Lung (tissue), 16 donors: ENCODE data around the gene KCNJ10. TPM values are rescaled to one million over a fixed set of nuclear protein-coding genes. Genes with fewer than 3 reads are reported as not detected.
A peak's percentile ranks its signal among the peaks of the same experiment; 100 is the strongest.

Experiments
- ATAC-seq: fragments of 200-7000 bp; cut with Tn5 transposase; one replicate; pipeline ENCODE4 v1.9.1; 2020; ENCODE audit warnings: moderate number of reproducible peaks; ENCODE audit not compliant: insufficient read depth, low FRiP score
- DNase-seq, 3 donors: peaks; one replicate each; pipeline ENCODE4 v3.0.0-alpha.2; 2013 to 2017
- H3K27ac ChIP-seq, 2 donors: one replicate each; pipeline ENCODE4 v1.5.1; 2013; ENCODE audit warnings: mild to moderate bottlenecking in 2 of 2, moderate library complexity in 2 of 2, control low read depth in 1 of 2, inconsistent platforms in 1 of 2, low read depth in 1 of 2, low read length in 1 of 2
- H3K27me3 ChIP-seq, 3 donors: one replicate each; pipeline ENCODE4 v1.5.1; 2013; ENCODE audit warnings: low read length in 2 of 3; ENCODE audit not compliant: control insufficient read depth in 3 of 3, insufficient read depth in 3 of 3
- H3K36me3 ChIP-seq, 4 donors: one replicate each; pipeline ENCODE4 v1.5.1; 2013; ENCODE audit warnings: low read length in 4 of 4, mild to moderate bottlenecking in 1 of 4, moderate library complexity in 1 of 4; ENCODE audit not compliant: control insufficient read depth in 4 of 4, insufficient read depth in 4 of 4
- H3K4me1 ChIP-seq, 5 donors: one replicate each; pipeline ENCODE4 v1.5.1; 2013; ENCODE audit warnings: low read length in 5 of 5, mild to moderate bottlenecking in 2 of 5, moderate library complexity in 1 of 5; ENCODE audit not compliant: control insufficient read depth in 5 of 5, insufficient read depth in 5 of 5
- H3K4me3 ChIP-seq: one replicate; pipeline ENCODE4 v1.5.1; 2013; ENCODE audit warnings: mild to moderate bottlenecking, control low read depth, moderate library complexity
- H3K9ac ChIP-seq, 2 donors: one replicate each; pipeline ENCODE4 v1.5.1; 2013; ENCODE audit warnings: low read length in 2 of 2, control low read depth in 1 of 2; ENCODE audit not compliant: insufficient read depth in 1 of 2
- H3K9me3 ChIP-seq, 4 donors: one replicate each; pipeline ENCODE4 v1.5.1; 2013; ENCODE audit warnings: low read length in 3 of 4, mild to moderate bottlenecking in 1 of 4, moderate library complexity in 1 of 4; ENCODE audit not compliant: control insufficient read depth in 4 of 4, insufficient read depth in 3 of 4
- WGBS, 2 donors: extraction: QIAGEN DNeasy Blood & Tissue Kit; methylation state at CpG; one replicate each; pipeline ENCODE4 v1.1.7; 2013; 5-methylcytosine and 5-hydroxymethylcytosine counted together
- long read RNA-seq, 5 donors: transcript quantifications; one replicate each; lab custom pipeline, GENCODE V29; 2026
- polyA plus RNA-seq, 2 donors: library from polyadenylated mRNA; stranded (reverse); fragments of 200-250 nt; gene quantifications; one replicate each; pipeline ENCODE4 v1.2.1, GENCODE V29; 2013
- total RNA-seq, 2 donors: library from RNA; depleted of rRNA in 1 of 2; stranded (reverse); fragments of >200 nt in 1 of 2; gene quantifications; one replicate each; pipeline ENCODE4 v1.2.1, GENCODE V29; 2014 to 2021
- TF ChIP-seq, protein P1 (sequence below): IDR thresholded peaks from 2 replicates; pipeline ENCODE4 v1.5.1; 2012; ENCODE audit warnings: mild to moderate bottlenecking; ENCODE audit errors: control extremely low read depth, extremely low read depth
- donor health status: control.
- donor health status: control.
- donor health status: Bipolar disorder and iron deficiency.
- donor health status: healthy.
- donor health status: DM: yes; HTN: yes; CAD: no.

The KCNJ10 gene
- total RNA-seq (under 1 TPM; 0.09 to 0.37 TPM), polyA plus RNA-seq (under 1 TPM; 0.02 to 0.10 TPM)
- long read RNA-seq, donor 1 = 0 reads
- long read RNA-seq, donor 2 = 0 reads
- long read RNA-seq, donor 3 = 0 reads
- long read RNA-seq, donor 4 = 0 reads
- long read RNA-seq, donor 5 = 0 reads

DNA sequence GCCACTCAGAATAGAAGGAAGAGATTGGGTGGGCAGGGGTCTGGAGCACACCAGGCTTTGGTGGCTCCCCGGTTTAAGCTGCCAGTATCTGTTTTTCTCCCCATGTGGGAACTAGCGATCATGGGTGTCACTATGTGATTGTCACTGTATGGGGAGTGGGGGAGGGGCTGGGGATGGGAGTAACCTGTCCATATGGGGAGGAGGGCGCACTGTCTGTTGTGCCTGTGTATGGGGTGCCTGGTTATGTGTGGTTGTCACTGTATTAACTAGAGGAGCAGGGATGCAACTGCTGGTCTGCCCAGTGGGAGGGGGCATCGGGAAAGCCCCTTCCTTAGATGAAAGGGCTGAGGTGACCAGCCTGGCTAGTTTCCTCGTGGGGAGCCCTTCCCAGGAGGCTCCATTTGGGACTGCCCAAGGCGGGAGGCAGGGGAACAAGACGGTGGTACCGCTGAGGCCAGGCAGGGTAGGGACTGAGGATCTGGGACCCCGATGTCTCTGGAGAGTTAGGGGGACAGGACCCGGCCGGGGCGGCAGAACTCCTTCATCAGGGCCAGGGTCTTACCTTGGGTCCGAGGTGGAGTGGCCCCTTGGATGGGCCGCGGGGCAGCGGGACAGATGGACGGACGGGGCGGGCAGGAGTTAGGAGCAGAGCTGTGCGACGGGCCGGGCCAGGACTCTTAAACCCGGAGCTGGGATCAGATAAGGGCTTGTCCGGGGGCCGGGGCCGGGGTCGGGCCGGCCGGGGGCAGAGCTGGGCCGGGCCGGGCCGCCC, at the start of gene KCNJ10:
Gene KCNJ10, minus strand, starts transcription at position 701 of the 772 bp plus-strand sequence. CDS start 27,628 bp downstream, outside the sequence.
- Histone ChIP-seq H3K27ac (no peak within 1 kb of the TSS), H3K4me3 (peak within 1 kb of the TSS; percentile 51), H3K9me3 (peaks cover 0 to 2% (median 0%) of the 10 kb centered on the region in 4 donors), H3K27me3 (peaks cover 0 to 19% (median 11%) of the 10 kb centered on the region in 3 donors), H3K9ac (peak within 1 kb of the TSS in 1 of 2 donors; percentile 2), H3K4me1 (peaks cover 0 to 8% (median 0%) of the 10 kb centered on the region in 5 donors), H3K36me3 (no peaks in the 10 kb centered on the region)
- no peak for DNase-seq
- WGBS, 2 donors = 12 to 14% methylated on average over 32 of the region's 32 CpGs
- peak; percentile 67 for ATAC-seq
- TF ChIP-seq, protein P1, sequence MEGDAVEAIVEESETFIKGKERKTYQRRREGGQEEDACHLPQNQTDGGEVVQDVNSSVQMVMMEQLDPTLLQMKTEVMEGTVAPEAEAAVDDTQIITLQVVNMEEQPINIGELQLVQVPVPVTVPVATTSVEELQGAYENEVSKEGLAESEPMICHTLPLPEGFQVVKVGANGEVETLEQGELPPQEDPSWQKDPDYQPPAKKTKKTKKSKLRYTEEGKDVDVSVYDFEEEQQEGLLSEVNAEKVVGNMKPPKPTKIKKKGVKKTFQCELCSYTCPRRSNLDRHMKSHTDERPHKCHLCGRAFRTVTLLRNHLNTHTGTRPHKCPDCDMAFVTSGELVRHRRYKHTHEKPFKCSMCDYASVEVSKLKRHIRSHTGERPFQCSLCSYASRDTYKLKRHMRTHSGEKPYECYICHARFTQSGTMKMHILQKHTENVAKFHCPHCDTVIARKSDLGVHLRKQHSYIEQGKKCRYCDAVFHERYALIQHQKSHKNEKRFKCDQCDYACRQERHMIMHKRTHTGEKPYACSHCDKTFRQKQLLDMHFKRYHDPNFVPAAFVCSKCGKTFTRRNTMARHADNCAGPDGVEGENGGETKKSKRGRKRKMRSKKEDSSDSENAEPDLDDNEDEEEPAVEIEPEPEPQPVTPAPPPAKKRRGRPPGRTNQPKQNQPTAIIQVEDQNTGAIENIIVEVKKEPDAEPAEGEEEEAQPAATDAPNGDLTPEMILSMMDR = no peak

DNA sequence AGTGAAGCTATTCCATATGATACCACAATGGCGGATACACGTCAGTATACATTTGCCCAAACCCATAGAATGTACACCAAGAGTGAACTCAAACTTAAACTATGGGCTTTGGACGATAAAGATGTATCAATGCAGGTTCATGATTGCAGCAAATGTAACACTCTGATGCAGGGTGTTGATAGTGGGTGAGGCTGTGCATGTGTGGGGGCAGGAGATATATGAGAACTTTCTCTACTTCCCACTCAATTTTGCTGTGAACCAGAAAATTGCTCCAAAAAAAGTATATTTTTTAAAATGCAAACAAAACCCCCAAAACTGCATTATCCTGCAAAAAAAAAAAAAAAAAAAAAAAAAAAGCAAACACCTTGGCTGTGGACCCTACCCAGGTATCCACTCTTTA, 49.0 kb upstream of the KCNJ10 start:
- Histone ChIP-seq H3K27ac (no peak overlapping the region), H3K36me3 (no peaks in the 10 kb centered on the region), H3K27me3 (peaks cover 0 to 2% (median 0%) of the 10 kb centered on the region in 3 donors), H3K4me1 (peaks cover 0 to 43% (median 12%) of the 10 kb centered on the region in 5 donors), H3K9me3 (no peaks in the 10 kb centered on the region), H3K4me3 (no peak overlapping the region), H3K9ac (no peak overlapping the region)
- WGBS, 2 donors = 94 to 96% methylated on average over 3 of the region's 3 CpGs
- TF ChIP-seq, protein P1 = no peak
- no peak for DNase-seq
- no peak for ATAC-seq

DNA sequence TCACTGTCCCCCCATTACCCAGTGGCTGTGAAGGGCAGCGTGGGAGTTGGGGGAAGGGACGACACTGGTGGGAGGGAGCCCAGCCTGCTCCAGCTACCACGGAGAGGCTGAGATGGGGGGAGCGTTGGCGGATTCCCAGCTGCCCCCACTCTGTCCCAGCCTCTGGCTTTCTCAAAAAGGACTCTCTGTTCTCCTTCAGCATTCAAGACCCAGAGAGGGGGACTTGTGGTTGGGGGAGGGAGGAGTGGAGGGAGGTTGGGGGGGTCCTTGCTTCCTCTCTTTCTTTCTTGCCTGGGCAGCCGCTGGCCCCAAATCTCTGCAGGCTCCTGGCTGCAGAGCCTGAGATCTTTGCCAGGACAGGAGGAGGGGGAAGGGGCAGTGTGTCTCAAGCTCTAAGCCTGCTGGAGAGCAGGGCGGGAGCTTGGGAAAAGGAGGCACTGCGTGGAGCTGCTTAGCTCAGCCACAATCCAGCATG, 47.8 kb upstream of the KCNJ10 start:
- H3K27me3 ChIP-seq = peaks cover 0 to 2% (median 0%) of the 10 kb centered on the region in 3 donors
- peaks cover 0 to 43% (median 12%) of the 10 kb centered on the region in 5 donors for H3K4me1 ChIP-seq
- peak overlapping the region in 1 of 2 donors; percentile 38 for H3K27ac ChIP-seq
- WGBS, 2 donors = 34 to 62% methylated on average over 8 of the region's 8 CpGs
- no peaks in the 10 kb centered on the region for H3K9me3 ChIP-seq
- H3K9ac ChIP-seq = no peak overlapping the region
- no peaks in the 10 kb centered on the region for H3K36me3 ChIP-seq
- no peak overlapping the region for H3K4me3 ChIP-seq
- TF ChIP-seq, protein P1 = no peak
- DNase-seq = peak; percentile 86 to 96 (median 92)
- ATAC-seq = no peak
